Large intestine (tissue), 3 donors: ENCODE measurements around the gene MYO1B. TPM values are rescaled to one million over a fixed set of nuclear protein-coding genes. Genes with fewer than 3 reads are reported as not detected.

Experiments
- DNase-seq, 2 donors: peaks; one replicate each; pipeline versions ENCODE4 v3.0.0 to v3.0.0-alpha.2; 2013
- H3K27ac ChIP-seq: one replicate; pipeline ENCODE4 v1.5.1; 2013; ENCODE audit warnings: low read length
- H3K27me3 ChIP-seq: 2 replicates; pipeline ENCODE4 v1.6.1; 2013; ENCODE audit warnings: low read length; ENCODE audit not compliant: control insufficient read depth, insufficient read depth
- H3K36me3 ChIP-seq: 2 replicates; pipeline ENCODE4 v1.6.1; 2013; ENCODE audit warnings: low read length; ENCODE audit not compliant: control insufficient read depth, insufficient read depth
- H3K4me1 ChIP-seq: one replicate; pipeline ENCODE4 v1.6.1; 2013; ENCODE audit warnings: low read length; ENCODE audit not compliant: control insufficient read depth, insufficient read depth
- H3K4me3 ChIP-seq: one replicate; pipeline ENCODE4 v1.5.1; 2013; ENCODE audit warnings: low read length
- H3K9me3 ChIP-seq: one replicate; pipeline ENCODE4 v1.6.1; 2013; ENCODE audit warnings: mild to moderate bottlenecking, low read depth, low read length, moderate library complexity; ENCODE audit not compliant: control insufficient read depth
- WGBS: methylation state at CpG from one replicate; pipeline ENCODE4 v1.1.5; 2013; ENCODE audit warnings: low lambda C conversion rate; ENCODE audit not compliant: insufficient coverage; 5-methylcytosine and 5-hydroxymethylcytosine counted together
- polyA plus RNA-seq: library from polyadenylated mRNA; unstranded; fragments of 120-200 nt; gene quantifications from one replicate; pipeline ENCODE4 v1.2.1, GENCODE V29; 2013

MYO1B gene
- polyA plus RNA-seq, 1 donor, result 37.9 TPM

DNA sequence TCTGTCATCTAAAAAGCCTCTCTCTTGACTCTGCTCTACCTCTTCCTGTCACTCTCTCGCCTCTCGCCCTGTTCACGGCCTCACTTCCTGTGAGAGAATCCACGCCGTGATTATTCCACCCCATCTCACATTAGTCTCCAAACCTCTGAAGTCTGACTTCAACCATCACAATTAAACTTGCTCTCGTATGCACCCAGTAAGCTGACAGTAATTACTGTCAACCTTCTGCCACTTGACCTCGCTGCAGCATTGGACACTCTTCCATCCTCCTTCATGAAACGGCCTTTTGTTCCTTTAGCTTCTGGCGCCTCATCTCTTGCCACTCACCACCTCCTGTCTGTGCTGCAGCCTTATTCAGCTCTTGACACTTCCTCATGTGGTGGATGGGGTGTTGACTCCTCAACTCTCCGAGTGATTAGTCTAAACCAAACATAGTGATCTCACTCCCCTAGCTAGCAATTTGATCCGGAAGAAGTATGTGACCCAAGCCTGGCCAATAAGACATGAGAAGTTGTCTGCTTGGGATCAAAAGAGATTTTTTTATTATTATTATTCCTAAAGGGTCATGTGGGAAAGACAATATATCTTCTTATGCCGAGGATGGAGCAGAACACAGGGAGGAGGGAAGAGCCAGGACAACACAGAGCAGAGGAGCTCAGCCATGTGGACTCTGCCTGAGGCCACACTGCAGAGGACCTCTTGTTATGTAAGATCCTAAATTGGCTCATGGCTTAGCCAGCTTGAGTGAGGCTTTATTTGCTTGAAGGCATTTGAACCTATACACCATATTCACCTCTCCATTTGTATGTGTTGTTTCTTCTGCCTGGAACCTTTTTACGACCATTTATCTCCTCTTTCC, 38.4 kb upstream of the MYO1B start:
- no peaks in the 10 kb centered on the region for H3K36me3 ChIP-seq
- H3K4me3 ChIP-seq, result no peak overlapping the region
- no peaks in the 10 kb centered on the region for H3K4me1 ChIP-seq
- no peaks in the 10 kb centered on the region for H3K27me3 ChIP-seq
- DNase-seq, result no peak
- H3K9me3 ChIP-seq, result no peaks in the 10 kb centered on the region
- H3K27ac ChIP-seq, result no peak overlapping the region
- 87% methylated on average over 7 of the region's 13 CpGs for WGBS

DNA sequence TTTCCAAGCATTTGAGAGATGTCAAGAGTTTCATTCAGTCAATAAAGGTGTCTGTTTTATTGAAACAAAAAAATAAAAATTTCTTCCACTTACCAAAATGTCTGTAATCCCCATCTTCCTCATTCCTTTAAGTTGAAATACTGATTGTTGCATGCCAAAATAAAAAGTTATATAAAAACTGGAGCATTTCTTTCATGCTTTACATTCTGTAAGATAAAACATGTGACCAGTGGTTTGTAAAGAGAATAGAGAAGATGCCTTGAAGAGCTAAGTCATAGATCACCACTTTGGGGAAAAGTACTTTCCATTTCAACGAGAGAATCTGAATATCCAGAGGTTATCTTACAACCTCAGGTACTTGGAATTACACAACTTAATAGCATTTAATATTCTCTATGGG, 35.9 kb upstream of the MYO1B start:
- no peaks in the 10 kb centered on the region for H3K27me3 ChIP-seq
- no peaks in the 10 kb centered on the region for H3K9me3 ChIP-seq
- H3K27ac ChIP-seq, result no peak overlapping the region
- no peak for DNase-seq
- no CpG with 5 or more reads among the region's 1 CpG for WGBS
- no peak overlapping the region for H3K4me3 ChIP-seq
- no peaks in the 10 kb centered on the region for H3K4me1 ChIP-seq
- H3K36me3 ChIP-seq, result no peaks in the 10 kb centered on the region

DNA sequence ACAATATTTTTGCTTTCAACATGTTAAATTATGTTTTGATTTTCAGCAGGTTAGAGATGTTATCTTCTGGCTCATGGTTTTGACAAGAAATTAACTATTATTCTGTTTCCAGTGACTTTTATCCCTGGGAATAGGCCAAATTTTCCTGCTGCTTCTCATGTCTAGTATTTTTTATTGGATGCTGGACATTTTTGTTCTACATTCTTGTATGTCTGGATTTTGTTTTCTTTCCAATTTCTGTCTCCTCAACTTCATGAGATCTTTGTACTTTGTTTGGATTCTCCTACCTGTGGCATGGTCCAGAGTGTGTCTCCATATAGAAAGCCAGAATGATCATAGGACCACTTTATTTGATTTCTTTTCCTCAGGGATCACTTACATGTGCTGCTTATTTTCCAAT, 33.1 kb upstream of the MYO1B start:
- Histone ChIP-seq H3K36me3 (no peaks in the 10 kb centered on the region), H3K27ac (no peak overlapping the region), H3K4me3 (no peak overlapping the region), H3K4me1 (no peaks in the 10 kb centered on the region), H3K9me3 (no peaks in the 10 kb centered on the region), H3K27me3 (no peaks in the 10 kb centered on the region)
- no peak for DNase-seq

DNA sequence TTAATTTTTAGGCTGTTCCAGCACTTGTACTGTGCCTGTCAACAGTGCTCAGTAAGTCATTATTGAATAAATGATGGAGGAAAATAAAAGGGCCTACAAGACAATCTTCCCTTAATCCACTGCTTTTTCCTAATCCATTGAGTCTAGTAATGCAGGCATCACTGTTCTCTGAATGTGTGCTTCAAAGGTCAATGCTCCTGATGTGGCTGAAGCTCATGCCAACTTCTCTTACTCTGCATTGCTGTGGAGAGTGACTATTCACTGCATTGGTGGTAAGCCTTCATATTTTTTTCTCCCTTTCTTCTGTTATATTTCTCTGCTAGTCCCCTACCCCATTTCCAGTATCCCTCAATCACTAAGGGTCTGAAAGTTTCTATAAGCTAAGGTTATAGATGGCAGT, 31.9 kb upstream of the MYO1B start:
- Histone ChIP-seq H3K36me3 (no peaks in the 10 kb centered on the region), H3K27ac (no peak overlapping the region), H3K4me1 (no peaks in the 10 kb centered on the region), H3K4me3 (no peak overlapping the region), H3K27me3 (no peaks in the 10 kb centered on the region), H3K9me3 (no peaks in the 10 kb centered on the region)
- DNase-seq, result no peak

DNA sequence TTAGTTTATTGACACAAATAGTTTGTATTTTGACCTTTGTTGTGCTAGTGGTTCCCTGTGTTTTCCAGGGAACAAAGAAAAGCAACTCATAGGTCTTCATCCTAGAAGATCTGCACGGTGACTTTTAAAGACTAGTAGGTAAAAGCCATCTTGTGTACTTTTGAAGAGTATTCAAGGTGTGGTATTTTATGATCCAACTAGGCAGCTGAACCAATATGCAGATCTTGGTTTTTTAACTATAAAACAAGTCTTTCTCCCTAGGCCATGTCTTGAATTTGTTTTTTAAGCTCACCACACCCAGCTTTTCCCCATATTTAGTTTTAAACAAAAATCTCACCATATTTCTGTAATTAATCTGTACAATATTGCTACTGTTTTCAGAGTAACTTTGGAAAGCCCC, 30.0 kb upstream of the MYO1B start:
- no peak for DNase-seq
- no peaks in the 10 kb centered on the region for H3K4me1 ChIP-seq
- no peak overlapping the region for H3K27ac ChIP-seq
- no peaks in the 10 kb centered on the region for H3K27me3 ChIP-seq
- H3K4me3 ChIP-seq, result no peak overlapping the region
- no peaks in the 10 kb centered on the region for H3K9me3 ChIP-seq
- no CpG with 5 or more reads among the region's 1 CpG for WGBS
- no peaks in the 10 kb centered on the region for H3K36me3 ChIP-seq

DNA sequence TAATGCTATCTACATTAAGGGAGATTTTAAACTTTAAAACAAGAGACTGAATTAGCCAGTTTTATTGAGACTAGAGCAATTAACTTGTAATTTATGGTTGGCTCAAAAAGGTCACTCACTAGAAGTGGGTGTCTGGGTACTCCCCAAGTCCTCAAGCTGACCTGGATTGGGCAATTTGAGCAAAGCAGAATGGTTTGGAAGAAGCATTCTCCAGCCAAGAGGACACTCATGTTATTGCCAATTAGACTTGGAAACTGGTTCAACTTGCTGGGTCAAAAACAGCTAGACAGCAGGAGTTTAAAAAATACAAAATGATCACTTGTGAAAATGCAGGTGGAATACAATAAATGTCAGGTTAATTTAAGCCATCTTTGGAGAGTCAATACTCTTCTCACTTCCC, 29.5 kb upstream of the MYO1B start:
- Histone ChIP-seq H3K27me3 (no peaks in the 10 kb centered on the region), H3K4me1 (no peaks in the 10 kb centered on the region), H3K4me3 (no peak overlapping the region), H3K36me3 (no peaks in the 10 kb centered on the region), H3K27ac (no peak overlapping the region), H3K9me3 (no peaks in the 10 kb centered on the region)
- DNase-seq, result no peak

DNA sequence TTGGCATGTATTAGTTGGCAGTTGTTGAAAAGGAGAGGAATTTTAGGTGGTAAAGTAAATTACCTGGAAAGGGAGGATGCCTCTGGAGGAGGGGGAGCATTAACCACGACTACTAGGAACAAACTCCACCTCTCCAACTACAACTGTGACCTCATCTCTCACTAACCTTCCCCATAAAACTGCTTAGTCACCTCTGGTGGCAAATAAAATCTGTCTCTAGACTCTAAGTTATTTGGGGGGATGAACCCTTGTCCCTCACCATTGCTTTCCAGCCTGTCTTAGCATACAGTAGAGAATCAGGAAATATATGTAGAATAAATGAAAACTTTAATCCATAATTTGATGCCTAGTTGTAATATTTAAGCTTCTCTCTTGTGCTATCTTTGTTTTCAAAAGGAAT, 27.6 kb upstream of the MYO1B start:
- Histone ChIP-seq H3K36me3 (no peaks in the 10 kb centered on the region), H3K27ac (no peak overlapping the region), H3K27me3 (no peaks in the 10 kb centered on the region), H3K4me3 (no peak overlapping the region), H3K4me1 (no peaks in the 10 kb centered on the region), H3K9me3 (no peaks in the 10 kb centered on the region)
- peak; percentile 28 to 33 for DNase-seq
- no CpG with 5 or more reads among the region's 1 CpG for WGBS

DNA sequence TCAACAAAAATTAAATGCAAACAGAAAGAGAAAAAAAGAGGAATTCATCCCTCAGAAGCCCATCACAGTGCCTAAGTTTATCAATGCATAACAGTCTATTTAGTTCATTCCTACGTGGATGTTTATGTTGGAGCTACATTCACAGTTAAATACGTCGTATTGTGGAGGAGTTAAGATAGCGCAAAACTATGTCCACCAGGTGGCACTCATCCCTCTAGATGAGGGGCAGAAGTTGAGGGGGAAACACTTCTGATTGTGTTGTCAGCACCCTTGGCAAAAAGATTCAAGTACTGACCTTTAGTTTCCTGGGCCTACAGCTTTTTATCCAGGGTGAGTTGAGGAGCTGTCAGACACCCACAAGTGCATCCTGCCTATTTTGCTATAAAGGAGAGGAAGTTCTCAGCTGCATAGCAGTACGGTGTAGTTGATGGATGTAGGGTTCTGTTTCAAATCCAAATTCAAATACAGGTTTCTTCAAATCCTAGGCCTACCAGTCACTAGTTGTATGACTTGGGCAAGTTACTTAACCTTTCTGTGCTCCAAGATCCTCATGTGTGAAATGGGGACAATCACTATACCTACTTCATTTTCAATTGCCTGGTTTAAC, 26.8 kb upstream of the MYO1B start:
- Histone ChIP-seq H3K4me3 (no peak overlapping the region), H3K9me3 (no peaks in the 10 kb centered on the region), H3K4me1 (no peaks in the 10 kb centered on the region), H3K27ac (no peak overlapping the region), H3K27me3 (no peaks in the 10 kb centered on the region), H3K36me3 (no peaks in the 10 kb centered on the region)
- WGBS, result no CpG with 5 or more reads among the region's 5 CpGs
- DNase-seq, result peak; percentile 28 to 51

DNA sequence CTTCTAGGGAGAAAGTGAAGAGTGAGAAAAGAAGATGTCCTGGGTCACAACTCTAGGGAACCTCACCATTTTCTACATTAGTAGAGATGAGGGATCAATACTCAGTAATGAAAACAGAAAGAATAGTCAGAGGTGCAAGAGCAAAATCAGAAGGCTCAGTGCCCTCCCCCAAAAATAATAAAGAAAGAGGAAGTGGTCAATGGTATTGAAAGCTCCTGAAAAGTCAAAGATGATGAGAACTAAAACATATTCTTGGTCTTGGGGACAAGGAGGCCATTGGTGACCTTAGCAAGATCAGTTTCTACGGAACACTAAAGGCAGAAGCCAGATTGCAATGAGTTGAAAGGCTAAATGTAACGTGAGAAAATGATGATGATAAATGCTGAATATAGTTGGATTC, 24.5 kb upstream of the MYO1B start:
- no peaks in the 10 kb centered on the region for H3K4me1 ChIP-seq
- no CpG with 5 or more reads among the region's 2 CpGs for WGBS
- DNase-seq, result no peak
- no peaks in the 10 kb centered on the region for H3K27me3 ChIP-seq
- no peaks in the 10 kb centered on the region for H3K9me3 ChIP-seq
- no peak overlapping the region for H3K27ac ChIP-seq
- H3K36me3 ChIP-seq, result no peaks in the 10 kb centered on the region
- no peak overlapping the region for H3K4me3 ChIP-seq

DNA sequence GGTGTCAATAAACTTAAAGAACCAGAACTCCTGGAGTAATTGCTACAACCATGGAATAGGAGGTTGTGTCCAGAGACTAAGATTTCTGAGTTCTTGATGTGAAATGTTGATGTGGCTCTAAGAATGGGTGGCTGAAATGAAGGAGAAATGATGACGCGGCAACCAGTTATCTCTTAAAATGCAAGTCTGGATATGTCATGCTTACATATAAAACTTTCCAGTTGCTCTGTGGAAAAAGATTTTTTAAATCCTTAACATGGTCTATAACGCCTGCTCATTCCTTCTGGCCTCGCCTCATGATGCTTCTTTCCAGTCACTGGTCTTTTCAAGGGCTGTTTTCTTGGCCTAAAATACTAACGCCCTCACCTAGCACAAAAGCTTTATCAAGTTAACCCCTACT, 23.5 kb upstream of the MYO1B start:
- 100% methylated on average over 2 of the region's 5 CpGs for WGBS
- DNase-seq, result no peak
- H3K4me1 ChIP-seq, result no peaks in the 10 kb centered on the region

DNA sequence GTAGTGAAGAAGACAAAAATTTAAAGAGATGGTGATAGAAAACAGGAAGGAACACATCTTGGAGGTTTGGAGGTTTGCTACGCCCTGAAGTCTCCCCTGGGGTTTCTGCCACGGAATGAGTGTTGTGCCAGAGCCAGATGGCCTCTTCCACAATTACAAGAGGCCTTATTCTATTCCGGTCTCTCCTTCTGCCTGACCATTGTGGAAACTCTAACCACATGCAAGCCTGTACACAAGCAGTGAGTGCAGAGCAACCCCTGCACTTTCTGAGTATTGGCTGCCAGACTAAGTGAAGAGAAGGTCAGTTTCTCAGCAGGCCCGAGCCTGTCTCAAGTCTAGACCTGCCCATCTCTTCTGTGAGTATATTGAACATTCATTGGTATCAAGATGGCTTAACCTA, 22.7 kb upstream of the MYO1B start:
- H3K9me3 ChIP-seq, result no peaks in the 10 kb centered on the region
- no peaks in the 10 kb centered on the region for H3K36me3 ChIP-seq
- H3K4me1 ChIP-seq, result no peaks in the 10 kb centered on the region
- H3K27me3 ChIP-seq, result no peaks in the 10 kb centered on the region
- no peak overlapping the region for H3K4me3 ChIP-seq
- WGBS, result no CpG with 5 or more reads among the region's 4 CpGs
- H3K27ac ChIP-seq, result no peak overlapping the region
- DNase-seq, result no peak

More for the DNA sequence above, 23.5 kb upstream of the MYO1B start:
- no peak overlapping the region for H3K4me3 ChIP-seq
- no peaks in the 10 kb centered on the region for H3K9me3 ChIP-seq
- no peak overlapping the region for H3K27ac ChIP-seq
- no peaks in the 10 kb centered on the region for H3K36me3 ChIP-seq
- H3K27me3 ChIP-seq, result no peaks in the 10 kb centered on the region
